A673 (cell line): Measurements from ENCODE around the gene LEPROT.

Experiments used
- CTCF ChIP-seq: fragments of 300-800, 200-600 bp; sonication (generic); conservative IDR thresholded peaks from 2 replicates; pipeline ENCODE4 v1.5.1; 2017; ENCODE audit warnings: low read depth, mild to moderate bottlenecking, antibody characterized with exemption, low read length, moderate library complexity, mixed read lengths
- EZH2 ChIP-seq: fragments of 200-600 bp; sonication (generic); IDR thresholded peaks from 2 replicates; pipeline ENCODE4 v1.6.1; 2017; ENCODE audit warnings: borderline replicate concordance, low read depth, mild to moderate bottlenecking, mixed read lengths, antibody characterized with exemption, low read length; ENCODE audit not compliant: poor library complexity, severe bottlenecking

DNA sequence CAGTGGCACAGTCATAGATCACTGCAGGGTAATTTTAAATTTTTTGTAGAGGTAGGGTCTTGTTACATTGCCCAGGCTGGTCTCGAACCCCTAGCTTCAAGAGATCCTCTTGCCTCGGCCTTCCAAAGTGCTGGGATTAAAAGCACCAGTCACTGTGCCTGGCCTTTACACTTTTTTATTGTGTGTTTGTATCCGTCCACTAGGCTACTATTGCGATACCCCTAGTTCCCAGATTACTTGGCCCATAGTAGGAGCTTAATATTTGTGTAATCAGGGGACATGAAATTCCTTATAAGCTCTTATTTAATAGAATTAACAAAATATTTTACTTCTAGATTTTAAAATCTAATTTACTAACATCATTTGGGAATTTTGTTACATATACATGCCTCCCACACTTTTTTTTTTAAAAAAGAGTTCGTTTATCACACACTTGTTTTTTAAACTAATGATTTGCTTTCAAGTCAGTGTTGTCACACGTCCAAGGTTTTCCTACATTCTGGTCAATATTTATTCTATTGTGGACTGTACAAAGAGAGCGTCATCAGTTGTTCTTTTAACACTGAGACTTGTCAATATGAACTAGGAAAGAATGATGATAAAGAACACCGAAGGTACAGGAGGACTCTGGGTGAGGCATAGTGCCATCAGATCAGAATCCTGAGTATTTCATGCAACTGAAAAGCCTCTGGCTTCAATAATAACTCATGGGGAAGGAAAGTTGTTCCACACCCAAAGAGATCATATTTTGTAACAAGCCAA is 63.7 kb downstream of the LEPROT start:
- no peak for TF ChIP-seq CTCF
- TF ChIP-seq EZH2, result no peak
